GM21576 (cell line): Measurements from ENCODE around the gene ARL8B.
A peak's percentile ranks its signal among the peaks of the same experiment; 100 is the strongest.
"Not testable (repeated sequence)": the region's sequence is repeated elsewhere in the genome, so short reads cannot be mapped to it uniquely, and the experiment has no call there.

Experiments used
- ATAC-seq: cut with Tn5 transposase; IDR thresholded peaks from one replicate; pipeline ENCODE4 v1.9.1; 2021; ENCODE audit warnings: mild to moderate bottlenecking, moderate library complexity; ENCODE audit not compliant: unreplicated experiment

ARL8B gene

GRCh38 chr3:5122030-5122740, at the start of gene ARL8B:
TSS of gene ARL8B (plus strand) at chr3:5122292. CDS start at chr3:5122466, 174 bp downstream.
- ATAC-seq: peak; percentile 94

- ATAC-seq: no peak
Measured at GRCh38 chr3:5073374-5074085, 48.6 kb upstream of the ARL8B start.

GRCh38 chr3:5078151-5078550, 43.9 kb upstream of the ARL8B start:
- no peak for ATAC-seq

- no peak for ATAC-seq
Measured at GRCh38 chr3:5079761-5080160, 42.3 kb upstream of the ARL8B start.

GRCh38 chr3:5080779-5081550, 41.1 kb upstream of the ARL8B start:
- ATAC-seq: no peak

- ATAC-seq: not testable (repeated sequence)
Measured at GRCh38 chr3:5081973-5082788, 39.9 kb upstream of the ARL8B start.

- ATAC-seq: no peak
Measured at GRCh38 chr3:5082789-5083115, 39.3 kb upstream of the ARL8B start.

- no peak for ATAC-seq
Measured at GRCh38 chr3:5084224-5084623, 37.9 kb upstream of the ARL8B start.

GRCh38 chr3:5086708-5087107, 35.4 kb upstream of the ARL8B start:
- no peak for ATAC-seq

GRCh38 chr3:5087209-5087608, 34.9 kb upstream of the ARL8B start:
- no peak for ATAC-seq

- ATAC-seq: no peak
Measured at GRCh38 chr3:5090197-5090596, 31.9 kb upstream of the ARL8B start.

- ATAC-seq: no peak
Measured at GRCh38 chr3:5092018-5092417, 30.1 kb upstream of the ARL8B start.

- no peak for ATAC-seq
Measured at GRCh38 chr3:5093731-5094130, 28.4 kb upstream of the ARL8B start.

GRCh38 chr3:5095886-5096285, 26.2 kb upstream of the ARL8B start:
- ATAC-seq: no peak

- no peak for ATAC-seq
Measured at GRCh38 chr3:5096336-5097008, 25.6 kb upstream of the ARL8B start.

GRCh38 chr3:5098346-5098745, 23.7 kb upstream of the ARL8B start:
- ATAC-seq: no peak

- ATAC-seq: no peak
Measured at GRCh38 chr3:5102532-5102931, 19.6 kb upstream of the ARL8B start.

GRCh38 chr3:5103743-5104142, 18.3 kb upstream of the ARL8B start:
- no peak for ATAC-seq

GRCh38 chr3:5105050-5105449, 17.0 kb upstream of the ARL8B start:
- no peak for ATAC-seq

GRCh38 chr3:5106371-5106770, 15.7 kb upstream of the ARL8B start:
- not testable (repeated sequence) for ATAC-seq
